Stimulated activated CD8-positive, alpha-beta memory T cell treated with anti-CD3 and anti-CD28 coated beads, Interleukin-12 subunit alpha, Interleukin-12 subunit beta, amount 100 ng/mL, for 4 hours (primary cell): ENCODE results near the gene LRRC26.

Source experiments
- DNase-seq: peaks from one replicate; pipeline ENCODE4 v3.0.0-alpha.2; 2020; ENCODE audit warnings: low read depth

The LRRC26 gene

GRCh38 chr9:137183980-137184595 is 14.2 kb upstream of the LRRC26 start:
- DNase-seq: no peak

GRCh38 chr9:137182836-137183235 is 13.0 kb upstream of the LRRC26 start:
- no peak for DNase-seq

- no peak for DNase-seq
Measured at GRCh38 chr9:137181680-137182079, 11.8 kb upstream of the LRRC26 start.

- DNase-seq: no peak
Measured at GRCh38 chr9:137180491-137180890, 10.6 kb upstream of the LRRC26 start.

- DNase-seq: no peak
Measured at GRCh38 chr9:137179761-137180160, 9.9 kb upstream of the LRRC26 start.

- no peak for DNase-seq
Measured at GRCh38 chr9:137178939-137179630, 9.2 kb upstream of the LRRC26 start.

- no peak for DNase-seq
Measured at GRCh38 chr9:137178201-137178938, 8.5 kb upstream of the LRRC26 start.

- DNase-seq: no peak
Measured at GRCh38 chr9:137176302-137177182, 6.7 kb upstream of the LRRC26 start.

- DNase-seq: no peak
Measured at GRCh38 chr9:137175345-137175961, 5.6 kb upstream of the LRRC26 start.

- DNase-seq: no peak
Measured at GRCh38 chr9:137174722-137175293, 5.0 kb upstream of the LRRC26 start.

GRCh38 chr9:137173796-137174664 is 4.2 kb upstream of the LRRC26 start:
- no peak for DNase-seq

- no peak for DNase-seq
Measured at GRCh38 chr9:137172901-137173795, 3.3 kb upstream of the LRRC26 start.

GRCh38 chr9:137171149-137171900 is 1.5 kb upstream of the LRRC26 start:
- no peak for DNase-seq

- no peak for DNase-seq
Measured at GRCh38 chr9:137170486-137171148, 766 bp upstream of the LRRC26 start.

GRCh38 chr9:137168904-137169856 is 671 bp downstream of the LRRC26 start:
- DNase-seq: no peak

- no peak for DNase-seq
Measured at GRCh38 chr9:137168573-137168903, 1.3 kb downstream of the LRRC26 start.
